ENCODE data around the gene TSC22D2.

TSC22D2 gene

DNA sequence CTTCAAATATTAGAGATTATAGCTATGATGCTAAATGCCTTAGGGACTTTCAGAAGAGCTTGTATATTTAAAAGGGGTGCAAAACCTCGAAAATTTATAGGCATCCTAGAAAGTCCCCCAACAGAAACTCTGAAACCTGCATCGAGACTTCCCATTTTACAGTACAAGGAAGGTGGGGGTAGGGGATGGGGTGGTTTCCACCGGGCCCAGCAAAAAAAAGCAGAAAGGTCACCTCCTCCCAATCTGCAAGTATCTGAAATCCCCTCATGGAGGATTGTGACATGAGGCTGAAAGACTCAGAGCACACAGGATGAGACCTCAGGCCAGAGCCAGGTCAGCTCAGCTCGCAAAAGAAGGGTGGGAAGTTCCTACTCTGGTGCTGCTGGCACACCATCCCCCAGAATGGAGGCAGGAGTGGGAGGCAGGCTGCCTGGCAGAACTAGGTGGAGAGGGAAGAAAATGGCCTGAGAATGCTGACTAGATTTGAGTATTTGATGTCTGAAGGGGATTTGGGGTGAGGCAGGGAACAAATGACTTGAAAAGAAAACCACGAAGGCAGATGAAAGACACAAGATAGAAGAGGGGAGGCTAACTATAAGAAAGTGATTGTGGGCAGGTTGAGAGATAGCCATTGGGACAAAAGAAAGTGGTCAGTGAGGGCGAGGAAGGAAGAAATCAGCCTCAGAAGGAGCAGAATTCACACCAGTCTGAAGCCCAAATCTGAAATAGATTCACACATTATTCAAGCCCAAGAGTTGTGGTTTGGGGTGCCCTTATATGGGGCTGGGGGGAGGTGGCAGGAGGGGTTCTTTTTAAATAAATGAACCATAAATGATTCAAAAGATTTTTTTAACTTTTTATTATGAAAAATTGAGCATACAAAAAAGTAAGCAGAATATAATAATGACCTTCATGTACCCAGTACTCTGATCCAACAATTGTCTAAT, 22.5 kb upstream of the TSC22D2 start:
- DNase-seq, result peak; percentile 39 to 46

DNA sequence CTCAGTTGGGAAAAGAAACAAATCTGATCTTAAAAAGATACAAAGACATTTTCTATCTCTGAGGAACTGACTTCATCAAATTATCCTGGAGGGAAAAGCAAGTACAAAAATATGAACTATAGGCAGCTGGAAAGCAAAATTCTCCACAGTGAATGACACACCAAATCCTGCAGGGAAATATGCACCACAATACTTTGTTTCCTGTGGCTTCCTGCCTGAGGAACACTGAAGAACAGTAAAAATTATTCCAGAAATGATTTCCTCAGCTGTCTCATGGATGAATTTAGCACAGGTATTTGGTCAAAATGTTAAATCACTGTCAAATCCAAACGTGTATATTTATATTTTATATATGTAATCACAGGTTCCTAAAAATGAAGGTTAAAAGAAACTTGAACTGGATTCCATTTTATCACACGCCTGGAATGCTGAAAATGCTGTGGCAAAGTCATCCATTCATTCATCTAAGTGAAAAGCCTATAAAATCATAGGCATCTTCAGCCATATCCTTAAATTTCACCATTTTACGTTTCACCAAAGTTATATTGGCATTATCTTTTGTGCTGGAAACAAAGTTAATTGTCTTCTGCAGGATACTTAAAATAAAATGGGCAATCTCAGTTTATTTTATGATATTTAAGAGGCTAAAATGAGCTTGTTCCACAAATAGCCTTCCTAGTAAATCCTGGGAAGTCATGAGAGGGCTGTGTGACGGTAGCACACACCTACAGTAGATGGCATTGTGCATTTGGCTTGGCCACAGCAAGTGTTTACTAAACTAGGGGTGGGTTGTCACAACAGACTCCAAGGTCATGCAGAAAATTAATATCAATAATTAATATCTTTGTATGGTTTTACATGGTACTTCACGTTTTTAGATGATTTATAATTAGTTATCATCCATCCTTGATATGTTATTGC, 19.3 kb upstream of the TSC22D2 start:
- DNase-seq, result no peak

DNA sequence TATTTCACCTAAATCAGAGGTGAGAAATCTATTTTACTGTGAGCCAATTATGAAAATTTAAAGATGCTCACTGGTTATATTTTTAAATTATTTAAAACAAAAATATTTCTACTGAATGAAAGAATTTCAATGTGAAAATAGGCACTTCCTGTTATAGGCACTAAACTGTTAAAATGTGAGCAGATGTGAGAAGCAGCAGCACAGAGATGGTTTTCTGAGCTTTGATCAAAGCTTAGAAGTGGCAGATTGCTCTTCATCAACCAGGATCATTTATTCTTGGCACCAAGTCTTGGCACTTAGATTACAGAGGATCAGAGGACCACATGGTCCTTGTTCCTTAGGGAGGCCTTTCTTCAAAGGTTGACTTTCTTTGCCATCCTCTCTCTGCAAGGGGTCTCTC, 18.0 kb upstream of the TSC22D2 start:
- no peak for DNase-seq

DNA sequence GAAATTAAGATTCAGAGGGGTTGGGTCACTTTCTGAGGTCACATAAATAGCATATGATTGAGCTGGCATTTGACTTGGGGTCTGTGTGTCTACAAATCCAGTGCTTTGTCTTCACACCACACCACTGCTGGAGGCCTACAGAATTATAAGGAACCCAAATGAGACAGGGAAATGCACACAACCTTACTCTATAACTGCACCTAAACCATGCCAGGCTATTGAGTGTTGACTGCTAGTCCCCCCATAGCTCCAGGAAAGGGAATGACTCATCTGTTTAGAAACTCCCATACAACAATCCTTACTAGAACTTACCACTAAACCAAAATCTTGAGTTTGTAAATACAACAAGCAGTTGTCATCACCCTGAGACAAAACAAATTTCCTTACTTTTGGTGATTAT, 16.9 kb upstream of the TSC22D2 start:
- no peak for DNase-seq

DNA sequence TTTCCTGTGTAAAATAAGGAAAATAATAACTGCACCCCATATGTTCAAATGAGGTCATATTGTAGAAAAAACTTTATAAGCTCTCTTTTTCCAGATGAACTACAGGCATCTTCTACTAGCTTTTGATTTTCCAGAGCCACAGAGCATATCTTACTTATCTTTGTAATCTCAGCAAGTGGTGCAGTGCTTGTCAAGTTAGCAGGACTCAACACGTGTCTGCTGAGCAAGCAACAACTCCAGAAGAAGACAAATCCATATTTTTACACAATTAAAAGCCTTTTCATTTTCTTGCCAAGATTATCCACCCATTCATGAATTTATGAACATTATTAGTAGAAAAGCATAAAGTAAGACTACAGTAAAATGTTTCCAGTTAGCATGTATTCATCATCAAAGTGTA, 14.4 kb upstream of the TSC22D2 start:
- no peak for DNase-seq

DNA sequence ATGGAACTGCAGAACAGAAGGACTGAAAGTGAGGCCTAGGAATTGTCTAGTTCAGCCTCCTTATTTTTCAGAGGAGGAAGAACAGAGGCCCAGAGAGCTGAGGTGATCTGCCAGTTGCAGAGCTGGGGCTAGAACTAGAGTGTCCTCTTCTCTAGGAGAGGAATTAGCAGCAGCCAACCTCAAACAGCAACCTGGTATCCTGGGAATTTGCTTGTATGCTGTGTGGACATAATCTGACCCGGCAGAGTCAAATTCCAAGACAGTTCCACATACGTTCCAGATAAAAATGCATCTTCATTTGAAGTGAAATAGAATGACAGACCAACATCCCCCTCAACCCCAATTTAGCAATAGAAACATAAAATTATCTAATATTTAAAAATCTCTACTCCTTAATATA, 13.5 kb upstream of the TSC22D2 start:
- no peak for DNase-seq

DNA sequence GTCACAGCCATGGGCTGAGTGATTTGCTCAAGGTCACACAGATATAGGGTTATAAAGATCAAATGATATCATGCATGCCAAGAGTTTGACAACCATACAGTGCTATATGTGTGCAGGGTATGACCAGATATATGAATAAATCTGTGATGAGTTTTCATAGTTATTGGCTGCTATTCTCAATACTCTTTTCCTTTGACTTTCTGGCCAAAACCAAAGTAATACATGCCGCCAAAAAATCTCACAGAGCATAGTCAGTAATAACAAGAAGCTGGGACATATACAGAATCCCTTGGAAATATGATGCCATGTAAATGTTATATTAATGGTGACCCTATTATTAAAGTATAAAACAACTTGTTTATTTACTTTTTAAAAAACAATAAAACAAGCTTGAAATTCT, 11.6 kb upstream of the TSC22D2 start:
- no peak for DNase-seq

DNA sequence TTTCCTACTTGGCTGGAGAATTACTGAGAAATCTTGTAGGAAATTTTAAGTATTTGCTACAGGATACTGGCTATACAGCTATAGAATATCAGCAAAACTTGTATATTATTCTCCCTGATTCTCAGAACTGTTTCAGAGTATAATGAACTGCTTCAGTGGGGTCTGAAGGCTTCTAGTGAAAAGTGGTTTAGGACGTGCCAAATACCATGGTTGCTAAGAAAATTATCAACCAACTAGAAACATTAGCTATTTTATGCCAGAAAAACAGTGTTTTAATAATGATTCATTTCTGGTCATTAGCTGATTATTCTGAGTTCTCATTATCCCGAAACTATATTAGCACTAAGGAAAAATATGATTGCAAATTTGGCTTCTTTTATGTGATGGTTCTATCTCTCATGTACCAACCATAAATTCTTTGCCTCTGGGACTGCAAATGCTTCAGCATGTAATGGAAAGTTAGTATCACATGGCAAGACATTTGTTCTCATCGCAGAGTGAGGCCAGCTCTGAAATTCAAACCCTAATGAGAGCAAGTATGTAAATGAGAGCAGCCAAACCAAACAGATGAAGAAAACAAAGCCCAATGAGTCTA, 11.0 kb upstream of the TSC22D2 start:
- DNase-seq, result no peak

DNA sequence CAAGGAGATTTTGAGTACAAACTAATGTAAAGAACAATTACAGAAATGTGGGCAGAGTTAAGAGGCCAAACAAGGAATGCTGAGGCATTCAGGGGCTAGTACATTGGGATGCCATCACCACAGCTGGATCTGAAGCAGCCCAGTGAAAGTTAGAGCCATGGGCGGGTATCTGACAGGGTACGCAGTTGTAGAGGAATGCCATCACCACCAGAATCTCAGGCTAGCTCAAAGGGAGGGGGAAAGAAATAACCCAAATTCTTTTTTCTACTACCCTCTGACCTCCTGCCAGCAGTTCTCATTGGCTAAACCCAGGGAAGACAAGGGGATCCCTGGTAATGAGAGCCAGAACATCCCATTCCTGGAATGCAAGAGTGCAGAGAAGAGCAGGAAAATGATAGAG, 9.0 kb upstream of the TSC22D2 start:
- DNase-seq, result no peak

DNA sequence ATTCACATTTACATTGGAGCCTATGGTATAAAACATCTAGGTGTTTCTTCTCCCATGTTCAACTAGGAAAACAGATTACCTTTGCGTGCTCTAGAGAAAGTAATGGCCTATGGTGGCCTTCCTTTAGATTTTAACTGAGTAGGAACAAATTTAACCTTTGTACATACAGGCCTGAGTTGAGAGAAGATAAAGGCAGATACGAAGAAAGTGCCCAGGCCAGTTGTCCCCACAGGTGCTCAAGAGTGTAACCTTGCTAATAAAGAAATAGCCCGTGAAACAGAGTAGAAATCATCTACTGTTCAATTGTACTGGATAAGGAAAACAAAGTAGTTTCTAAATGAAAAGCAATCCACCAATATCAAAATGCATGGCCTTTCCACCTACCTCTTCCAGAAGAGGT, 6.8 kb upstream of the TSC22D2 start:
- no peak for DNase-seq

DNA sequence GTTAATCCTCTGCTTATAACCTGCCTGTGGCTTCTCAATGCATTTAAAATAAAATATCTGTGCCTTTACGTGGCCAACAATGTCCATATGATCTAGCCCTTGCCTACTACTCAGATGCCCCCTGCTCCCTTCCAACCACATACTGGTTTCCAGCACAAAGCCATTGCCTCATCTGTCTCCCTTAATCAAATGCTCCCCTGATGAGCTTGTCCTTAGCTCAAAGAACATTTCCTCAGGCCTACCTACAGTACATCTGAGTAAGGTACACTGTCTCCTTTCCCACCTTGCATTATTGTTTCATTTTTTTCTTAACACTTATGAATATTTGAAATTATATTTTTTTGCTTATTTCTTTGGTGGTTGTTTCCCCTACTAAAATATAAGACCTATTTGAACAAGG, 5.9 kb upstream of the TSC22D2 start:
- no peak for DNase-seq

DNA sequence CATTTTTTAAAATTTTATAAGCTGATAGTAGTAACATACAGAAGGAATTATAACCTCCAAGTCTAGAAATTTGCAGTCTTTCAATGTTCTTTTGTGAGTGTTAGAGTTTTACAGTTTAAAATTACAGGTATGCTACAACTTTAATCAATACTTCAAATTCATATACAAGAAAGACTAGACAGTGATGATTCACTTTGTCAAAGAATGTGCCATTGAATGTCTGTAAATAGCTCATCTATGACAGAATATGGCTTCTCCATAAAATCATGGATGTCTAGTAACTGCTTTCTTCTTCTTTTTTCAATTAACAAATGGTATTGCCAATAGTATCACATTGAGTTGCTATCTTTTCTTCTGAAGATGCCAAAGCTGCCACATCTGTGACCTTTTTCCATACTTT, 4.1 kb upstream of the TSC22D2 start:
- DNase-seq, result no peak

DNA sequence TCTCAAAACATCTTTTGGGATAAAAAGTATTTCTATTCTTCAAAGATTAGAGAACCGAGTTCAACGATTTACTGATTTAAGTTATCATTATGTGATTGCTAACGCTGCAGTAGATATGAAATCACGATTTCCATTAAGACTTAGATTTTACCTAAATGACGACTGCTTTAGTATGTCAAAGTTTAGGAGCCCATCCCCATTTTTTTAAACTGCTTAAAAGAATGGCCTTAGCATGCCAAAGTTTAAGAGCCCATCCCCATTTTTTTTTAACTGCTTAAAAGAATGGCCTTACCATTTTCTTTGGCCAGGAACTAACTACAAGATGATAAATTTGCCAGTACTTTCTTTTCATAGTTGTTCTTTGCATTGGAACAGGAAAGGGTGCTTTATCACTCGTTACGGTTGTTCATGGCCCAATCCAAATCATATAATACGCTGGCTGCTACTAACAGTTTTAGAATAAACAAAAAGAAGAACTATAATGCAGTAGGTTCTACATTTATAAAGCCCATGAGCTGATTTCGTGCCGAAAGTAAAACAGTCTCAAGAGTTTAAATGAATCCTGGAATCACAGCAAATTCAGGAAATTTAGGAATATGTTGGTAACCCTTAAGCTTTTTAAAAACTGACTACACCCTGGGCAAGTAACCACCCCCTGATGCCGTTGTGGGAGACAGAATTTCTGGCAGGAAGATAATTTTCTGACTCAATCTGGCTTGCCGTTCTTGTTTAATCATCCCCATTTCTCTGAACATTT, 869 bp upstream of the TSC22D2 start:
- DNase-seq, result no peak

DNA sequence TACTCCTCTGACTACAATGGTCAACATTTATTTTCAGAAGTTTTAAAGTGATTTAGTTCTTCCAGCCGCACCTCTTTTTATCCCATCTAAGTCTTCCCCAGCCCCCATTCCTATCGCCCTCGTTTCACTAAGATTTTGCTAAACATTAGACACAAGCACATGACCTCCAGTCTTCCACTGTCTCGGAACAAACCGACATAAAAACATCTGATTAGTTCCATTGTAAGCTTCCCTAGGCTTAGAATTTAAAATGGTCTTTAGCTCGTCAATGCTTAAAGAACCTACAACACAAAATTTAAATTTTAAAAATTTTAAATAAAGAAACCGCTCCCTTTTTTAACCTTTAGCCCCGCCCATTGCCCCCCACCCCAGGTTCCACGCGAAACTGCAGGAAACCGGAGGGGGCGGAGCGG, 284 bp upstream of the TSC22D2 start:
- no peak for DNase-seq

DNA sequence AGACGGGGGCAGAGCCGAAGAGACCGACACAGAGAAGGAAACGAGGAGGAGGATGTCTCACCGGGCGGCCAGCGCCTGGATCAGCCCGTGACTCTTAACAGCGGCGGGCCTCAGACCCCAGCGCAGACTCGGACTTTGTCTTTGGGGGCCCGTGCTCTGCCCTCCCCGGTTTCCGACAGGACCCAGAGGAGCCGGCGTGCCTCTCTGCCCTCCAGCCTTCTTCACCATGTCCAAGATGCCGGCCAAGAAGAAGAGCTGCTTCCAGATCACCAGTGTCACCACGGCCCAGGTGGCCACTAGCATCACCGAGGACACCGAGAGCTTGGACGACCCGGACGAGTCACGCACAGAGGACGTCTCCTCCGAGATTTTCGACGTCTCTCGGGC, 1.0 kb downstream of the TSC22D2 start:
- no peak for DNase-seq

DNA sequence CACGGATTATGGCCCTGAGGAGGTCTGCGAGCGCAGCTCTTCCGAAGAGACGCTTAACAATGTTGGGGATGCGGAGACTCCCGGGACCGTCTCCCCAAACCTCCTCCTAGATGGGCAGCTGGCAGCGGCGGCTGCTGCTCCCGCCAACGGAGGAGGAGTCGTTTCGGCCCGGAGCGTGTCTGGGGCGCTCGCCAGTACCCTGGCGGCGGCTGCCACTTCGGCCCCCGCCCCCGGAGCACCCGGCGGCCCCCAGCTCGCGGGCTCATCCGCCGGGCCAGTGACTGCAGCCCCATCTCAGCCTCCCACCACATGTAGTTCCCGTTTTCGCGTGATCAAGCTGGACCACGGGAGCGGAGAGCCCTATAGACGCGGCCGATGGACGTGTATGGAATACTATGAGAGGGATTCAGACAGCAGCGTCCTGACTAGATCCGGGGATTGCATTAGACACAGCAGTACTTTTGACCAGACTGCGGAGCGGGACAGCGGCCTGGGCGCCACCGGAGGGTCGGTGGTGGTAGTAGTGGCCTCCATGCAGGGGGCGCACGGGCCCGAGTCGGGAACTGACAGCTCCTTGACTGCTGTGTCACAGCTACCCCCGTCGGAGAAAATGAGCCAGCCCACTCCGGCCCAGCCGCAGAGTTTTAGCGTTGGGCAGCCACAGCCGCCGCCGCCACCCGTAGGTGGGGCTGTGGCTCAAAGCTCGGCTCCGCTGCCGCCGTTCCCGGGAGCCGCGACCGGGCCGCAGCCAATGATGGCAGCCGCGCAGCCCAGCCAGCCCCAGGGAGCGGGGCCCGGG, 1.6 kb downstream of the TSC22D2 start:
- peak; percentile 80 to 85 for DNase-seq

DNA sequence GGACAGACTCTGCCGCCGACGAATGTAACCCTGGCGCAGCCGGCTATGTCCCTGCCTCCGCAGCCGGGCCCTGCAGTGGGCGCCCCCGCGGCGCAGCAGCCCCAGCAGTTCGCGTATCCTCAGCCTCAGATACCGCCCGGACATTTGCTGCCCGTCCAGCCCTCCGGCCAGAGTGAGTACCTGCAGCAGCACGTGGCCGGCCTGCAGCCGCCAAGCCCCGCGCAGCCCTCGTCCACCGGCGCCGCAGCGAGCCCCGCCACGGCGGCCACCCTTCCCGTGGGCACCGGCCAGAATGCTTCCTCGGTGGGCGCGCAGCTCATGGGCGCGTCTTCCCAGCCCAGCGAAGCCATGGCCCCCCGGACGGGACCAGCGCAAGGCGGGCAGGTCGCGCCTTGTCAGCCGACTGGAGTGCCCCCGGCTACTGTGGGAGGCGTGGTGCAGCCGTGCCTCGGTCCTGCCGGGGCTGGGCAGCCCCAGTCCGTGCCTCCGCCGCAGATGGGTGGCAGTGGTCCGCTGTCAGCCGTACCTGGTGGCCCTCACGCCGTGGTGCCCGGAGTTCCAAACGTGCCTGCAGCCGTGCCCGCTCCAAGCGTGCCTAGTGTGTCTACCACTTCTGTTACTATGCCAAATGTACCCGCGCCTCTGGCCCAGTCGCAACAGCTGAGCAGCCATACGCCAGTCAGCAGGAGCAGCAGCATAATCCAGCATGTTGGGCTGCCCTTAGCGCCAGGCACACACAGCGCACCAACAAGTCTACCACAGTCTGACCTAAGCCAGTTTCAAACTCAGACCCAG, 2.4 kb downstream of the TSC22D2 start:
- peak; percentile 48 to 56 for DNase-seq

DNA sequence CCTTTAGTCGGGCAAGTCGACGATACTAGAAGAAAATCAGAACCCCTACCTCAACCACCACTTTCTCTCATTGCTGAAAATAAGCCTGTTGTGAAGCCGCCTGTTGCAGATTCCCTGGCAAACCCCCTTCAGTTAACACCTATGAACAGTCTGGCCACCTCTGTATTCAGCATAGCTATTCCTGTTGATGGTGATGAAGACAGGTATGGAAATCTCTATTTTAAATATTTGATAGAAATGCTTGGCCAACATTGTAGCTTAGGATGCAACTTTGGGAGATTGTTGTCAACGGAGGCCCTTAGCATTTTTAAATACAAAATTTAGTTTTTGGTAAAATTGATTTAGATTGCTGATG, 3.0 kb downstream of the TSC22D2 start:
- DNase-seq, result no peak

DNA sequence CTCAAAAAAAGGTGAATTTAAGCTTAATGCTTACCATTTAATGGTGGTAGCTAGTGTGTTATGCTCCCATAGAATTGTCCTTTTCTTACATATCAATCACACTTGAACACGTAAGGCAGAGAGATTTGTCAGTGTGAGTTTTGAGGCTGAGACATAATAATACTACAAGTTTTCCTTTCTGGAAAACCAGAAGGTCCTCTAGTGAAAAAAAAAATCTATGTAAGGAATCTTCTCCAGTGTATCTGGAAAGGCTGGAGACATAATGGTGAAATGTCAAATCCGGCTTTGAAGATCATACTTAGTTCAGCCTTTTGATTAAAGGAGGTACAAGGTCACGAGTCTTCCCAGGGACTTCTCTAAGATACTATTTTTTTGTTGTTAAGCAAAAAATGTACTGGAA, 3.4 kb downstream of the TSC22D2 start:
- DNase-seq, result no peak

DNA sequence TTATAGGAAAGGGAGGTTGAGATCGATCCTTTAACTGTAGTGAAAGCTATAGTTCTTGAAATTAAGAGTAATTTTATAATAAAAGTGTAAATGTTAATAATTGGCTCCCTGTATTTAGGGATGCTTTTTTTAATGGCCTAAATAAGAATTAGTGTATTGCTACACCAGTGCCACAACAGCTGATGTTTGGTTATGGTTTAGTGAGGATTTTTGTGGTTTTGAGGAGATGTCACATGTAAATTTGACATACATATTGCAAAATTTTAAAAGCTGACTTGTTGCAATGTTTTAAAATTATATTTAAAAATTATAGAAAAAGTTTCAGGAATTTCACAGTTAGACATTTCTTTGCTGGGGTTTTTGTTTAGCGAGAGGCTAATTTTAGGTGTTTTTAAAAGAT, 3.9 kb downstream of the TSC22D2 start:
- DNase-seq, result no peak
